Measurements from ENCODE around the gene PITPNM1.

The PITPNM1 gene

GRCh38 chr11:67445515-67445914 lies 59.6 kb downstream of the PITPNM1 start:
- Histone ChIP-seq H2AFZ (ENCODE audit: low read depth) (no peak overlapping the region), H3K9ac (no peak overlapping the region), H3K36me3 (ENCODE audit: insufficient read depth) (no peaks in the 10 kb centered on the region), H3K4me2 (no peak overlapping the region), H3K4me3 (IDR thresholded peaks at IDR 0.05; ENCODE audit: insufficient read depth, low read depth, low read length) (no peak overlapping the region), H3K27me3 (ENCODE audit: insufficient read depth, low read depth) (peaks cover 30% of the 10 kb centered on the region), H3K4me1 (ENCODE audit: low read depth, poor library complexity, severe bottlenecking) (no peaks in the 10 kb centered on the region), H4K20me1 (ENCODE audit: insufficient read depth) (no peaks in the 10 kb centered on the region), H3K79me2 (ENCODE audit: insufficient read depth, low read depth) (no peaks in the 10 kb centered on the region), H3K27ac (no peak overlapping the region)
- TF ChIP-seq CTCF (conservative IDR thresholded peaks at IDR 0.05; ENCODE audit: low read depth, low read length) = no peak

GRCh38 chr11:67442504-67443404 lies 62.4 kb downstream of the PITPNM1 start:
- Histone ChIP-seq H3K9ac (no peak overlapping the region), H3K79me2 (ENCODE audit: insufficient read depth, low read depth) (no peaks in the 10 kb centered on the region), H2AFZ (ENCODE audit: low read depth) (no peak overlapping the region), H3K27me3 (ENCODE audit: insufficient read depth, low read depth) (peaks cover 25% of the 10 kb centered on the region), H3K27ac (no peak overlapping the region), H4K20me1 (ENCODE audit: insufficient read depth) (no peaks in the 10 kb centered on the region), H3K4me1 (ENCODE audit: low read depth, poor library complexity, severe bottlenecking) (no peaks in the 10 kb centered on the region), H3K4me2 (no peak overlapping the region), H3K36me3 (ENCODE audit: insufficient read depth) (no peaks in the 10 kb centered on the region), H3K4me3 (IDR thresholded peaks at IDR 0.05; ENCODE audit: insufficient read depth, low read depth, low read length) (no peak overlapping the region)
- TF ChIP-seq CTCF (conservative IDR thresholded peaks at IDR 0.05; ENCODE audit: low read depth, low read length) = no peak

Measured in KMS-11 (cell line).